SU-DHL-6 (cell line): Measurements from ENCODE around the gene YPEL3.

ENCODE experiments used
- EZH2phosphoT487 ChIP-seq: fragments of 200-600 bp; sonication (generic), shearing (Covaris generic); conservative IDR thresholded peaks from 2 replicates; pipeline ENCODE4 v1.6.1; 2018; ENCODE audit warnings: mild to moderate bottlenecking, antibody characterized with exemption, low read length, moderate library complexity, mixed read lengths
- TF ChIP-seq, protein P1 (sequence below): fragments of 200-600 bp; sonication (generic); IDR thresholded peaks from one replicate; pipeline ENCODE4 v1.5.1; 2017; ENCODE audit warnings: antibody characterized with exemption, mild to moderate bottlenecking, low read length, moderate library complexity; ENCODE audit not compliant: insufficient read depth, poor library complexity, severe bottlenecking

DNA sequence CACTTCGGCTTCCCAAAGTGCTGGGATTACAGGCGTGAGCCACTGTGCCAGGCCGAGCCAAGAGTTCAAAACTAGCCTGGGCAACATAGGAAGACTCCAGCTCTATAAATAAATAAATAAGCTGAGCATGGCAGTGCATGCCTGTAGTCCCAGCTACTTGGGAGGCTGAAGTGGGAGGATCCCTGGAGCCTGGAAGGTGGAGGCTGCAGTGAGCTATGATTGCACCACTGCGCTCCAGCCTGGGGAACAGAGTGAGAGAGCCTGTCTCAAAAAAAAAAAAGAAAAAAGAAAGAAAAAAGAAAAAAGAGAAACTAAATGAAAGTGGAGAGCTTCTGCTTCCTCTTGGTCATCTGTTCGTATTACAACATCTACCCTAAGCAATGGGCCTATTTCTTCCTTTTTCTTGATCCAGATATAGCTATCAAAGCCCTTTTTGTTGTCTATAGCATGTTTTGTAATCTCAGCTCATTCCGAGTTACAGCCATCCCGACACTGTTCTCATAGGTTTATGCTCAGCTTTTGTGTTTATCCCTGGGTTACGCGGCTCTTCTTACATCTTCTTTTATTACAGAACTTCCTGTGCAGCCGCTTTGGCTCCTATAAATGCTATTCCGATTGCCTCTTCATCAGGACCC, 41.1 kb upstream of the YPEL3 start:
- TF ChIP-seq, protein P1, sequence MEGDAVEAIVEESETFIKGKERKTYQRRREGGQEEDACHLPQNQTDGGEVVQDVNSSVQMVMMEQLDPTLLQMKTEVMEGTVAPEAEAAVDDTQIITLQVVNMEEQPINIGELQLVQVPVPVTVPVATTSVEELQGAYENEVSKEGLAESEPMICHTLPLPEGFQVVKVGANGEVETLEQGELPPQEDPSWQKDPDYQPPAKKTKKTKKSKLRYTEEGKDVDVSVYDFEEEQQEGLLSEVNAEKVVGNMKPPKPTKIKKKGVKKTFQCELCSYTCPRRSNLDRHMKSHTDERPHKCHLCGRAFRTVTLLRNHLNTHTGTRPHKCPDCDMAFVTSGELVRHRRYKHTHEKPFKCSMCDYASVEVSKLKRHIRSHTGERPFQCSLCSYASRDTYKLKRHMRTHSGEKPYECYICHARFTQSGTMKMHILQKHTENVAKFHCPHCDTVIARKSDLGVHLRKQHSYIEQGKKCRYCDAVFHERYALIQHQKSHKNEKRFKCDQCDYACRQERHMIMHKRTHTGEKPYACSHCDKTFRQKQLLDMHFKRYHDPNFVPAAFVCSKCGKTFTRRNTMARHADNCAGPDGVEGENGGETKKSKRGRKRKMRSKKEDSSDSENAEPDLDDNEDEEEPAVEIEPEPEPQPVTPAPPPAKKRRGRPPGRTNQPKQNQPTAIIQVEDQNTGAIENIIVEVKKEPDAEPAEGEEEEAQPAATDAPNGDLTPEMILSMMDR: no peak
- TF ChIP-seq EZH2phosphoT487: no peak
